Lower lobe of right lung (tissue), 2 donors: Measurements from ENCODE around the gene TRMT61A. TPM values are rescaled to one million over a fixed set of nuclear protein-coding genes. Genes with fewer than 3 reads are reported as not detected.

ENCODE experiments used
- ATAC-seq, 2 donors: fragments of 200-7000 bp; cut with Tn5 transposase; one replicate each; pipeline ENCODE4 v1.9.1; 2020 to 2022; ENCODE audit warnings: mild to moderate bottlenecking in 2 of 2, moderate library complexity in 2 of 2
- DNase-seq: peaks from one replicate; pipeline ENCODE4 v3.0.0-alpha.2; 2020
- H3K27ac ChIP-seq: fragments of 200-600 bp; one replicate; pipeline ENCODE4 v1.8.0; 2022
- H3K27me3 ChIP-seq: fragments of 200-600 bp; one replicate; pipeline ENCODE4 v1.8.0; 2022; ENCODE audit warnings: low read depth
- H3K36me3 ChIP-seq: fragments of 200-600 bp; one replicate; pipeline ENCODE4 v1.8.0; 2022; ENCODE audit warnings: mild to moderate bottlenecking
- H3K4me1 ChIP-seq: fragments of 200-600 bp; one replicate; pipeline ENCODE4 v1.8.0; 2022
- H3K4me3 ChIP-seq: fragments of 200-600 bp; one replicate; pipeline ENCODE4 v1.8.0; 2022; ENCODE audit warnings: mild to moderate bottlenecking
- H3K9me3 ChIP-seq: fragments of 200-600 bp; one replicate; pipeline ENCODE4 v1.8.0; 2022
- intact Hi-C: fragments of 100-400 bp; cut with DNase I; formaldehyde crosslinking; loops from one replicate; pipeline ENCODE4 v1.11.0; 2022
- total RNA-seq: library from RNA; stranded (reverse); fragmentation: NEBNext Ultra II Directional; extraction: Animal tissue kit (Norgen Biotek cat#: 25700); gene quantifications from one replicate; pipeline ENCODE4 v1.2.1, GENCODE V29; 2021
- TF ChIP-seq, protein P1 (sequence below): fragments of 200-600 bp; IDR thresholded peaks from one replicate; pipeline ENCODE4 v1.8.0; 2022; ENCODE audit warnings: antibody characterized with exemption, mild to moderate bottlenecking
- donor health status: DM: no; HTN: yes; CAD: no; lungs with severe emphysema.

The TRMT61A gene
- total RNA-seq, 1 donor from 2014 or later: 11.0 TPM

GRCh38 chr14:103519043-103519836, 9.8 kb upstream of the TRMT61A start:
- intact Hi-C loops: no loop called here
- peak; percentile 45 for DNase-seq

DNA sequence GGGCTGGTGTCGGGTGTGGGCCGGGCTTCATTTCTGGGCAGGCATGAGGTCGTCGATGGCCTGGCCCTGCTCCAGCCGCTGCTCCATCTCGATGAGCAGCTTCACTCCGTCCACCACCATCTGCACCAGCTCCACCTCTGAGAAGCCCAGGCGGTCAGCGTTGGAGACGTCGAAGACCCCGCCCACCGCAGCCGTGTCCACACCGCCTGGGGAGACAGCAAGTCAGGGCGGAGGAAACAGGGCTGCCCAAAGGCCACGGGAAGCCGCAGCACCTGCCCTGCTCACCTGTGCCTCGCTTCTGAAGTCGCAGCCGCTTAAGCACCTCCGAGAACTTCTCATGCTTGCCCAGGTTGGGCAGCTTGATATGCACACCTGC, 9.2 kb upstream of the TRMT61A start:
- intact Hi-C loops: no loop called here

More at GRCh38 chr14:103519043-103519836, 9.8 kb upstream of the TRMT61A start:
- Histone ChIP-seq H3K27ac (no peak overlapping the region), H3K4me3 (no peak overlapping the region), H3K36me3 (peaks cover 3% of the 10 kb centered on the region), H3K9me3 (no peaks in the 10 kb centered on the region), H3K27me3 (peaks cover 5% of the 10 kb centered on the region), H3K4me1 (peaks cover 61% of the 10 kb centered on the region)
- TF ChIP-seq, protein P1, sequence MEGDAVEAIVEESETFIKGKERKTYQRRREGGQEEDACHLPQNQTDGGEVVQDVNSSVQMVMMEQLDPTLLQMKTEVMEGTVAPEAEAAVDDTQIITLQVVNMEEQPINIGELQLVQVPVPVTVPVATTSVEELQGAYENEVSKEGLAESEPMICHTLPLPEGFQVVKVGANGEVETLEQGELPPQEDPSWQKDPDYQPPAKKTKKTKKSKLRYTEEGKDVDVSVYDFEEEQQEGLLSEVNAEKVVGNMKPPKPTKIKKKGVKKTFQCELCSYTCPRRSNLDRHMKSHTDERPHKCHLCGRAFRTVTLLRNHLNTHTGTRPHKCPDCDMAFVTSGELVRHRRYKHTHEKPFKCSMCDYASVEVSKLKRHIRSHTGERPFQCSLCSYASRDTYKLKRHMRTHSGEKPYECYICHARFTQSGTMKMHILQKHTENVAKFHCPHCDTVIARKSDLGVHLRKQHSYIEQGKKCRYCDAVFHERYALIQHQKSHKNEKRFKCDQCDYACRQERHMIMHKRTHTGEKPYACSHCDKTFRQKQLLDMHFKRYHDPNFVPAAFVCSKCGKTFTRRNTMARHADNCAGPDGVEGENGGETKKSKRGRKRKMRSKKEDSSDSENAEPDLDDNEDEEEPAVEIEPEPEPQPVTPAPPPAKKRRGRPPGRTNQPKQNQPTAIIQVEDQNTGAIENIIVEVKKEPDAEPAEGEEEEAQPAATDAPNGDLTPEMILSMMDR: no peak
- ATAC-seq: no peak

DNA sequence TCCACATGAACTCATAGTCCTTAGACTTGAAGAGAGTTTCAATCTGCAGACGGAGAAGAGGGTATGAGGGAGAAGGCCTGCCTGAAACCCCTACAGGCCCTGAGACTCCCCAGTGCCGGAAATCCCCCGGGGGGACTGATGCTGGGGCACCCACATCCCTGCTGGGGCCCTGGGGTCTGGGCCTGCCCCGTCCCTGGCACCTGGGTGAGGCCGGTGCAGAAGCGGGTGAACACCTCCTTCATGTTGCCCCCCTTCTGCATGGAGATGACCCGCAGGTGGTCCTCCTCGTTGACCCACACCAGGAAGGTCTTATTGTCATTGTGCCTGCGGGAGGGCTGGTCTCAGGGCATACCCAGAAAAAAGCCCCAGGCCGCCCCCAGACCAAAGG, 8.7 kb upstream of the TRMT61A start:
- peaks cover under 1% of the 10 kb centered on the region for H3K36me3 ChIP-seq
- TF ChIP-seq, protein P1: no peak
- H3K27ac ChIP-seq: peak overlapping the region; percentile 82
- ATAC-seq (no peak), DNase-seq (no peak)
- no peaks in the 10 kb centered on the region for H3K9me3 ChIP-seq
- peak overlapping the region; percentile 63 for H3K4me3 ChIP-seq
- peaks cover 57% of the 10 kb centered on the region for H3K4me1 ChIP-seq
- peaks cover 5% of the 10 kb centered on the region for H3K27me3 ChIP-seq
- intact Hi-C loops: no loop called here

More for the DNA sequence above, 9.2 kb upstream of the TRMT61A start:
- H3K9me3 ChIP-seq: no peaks in the 10 kb centered on the region
- peaks cover 5% of the 10 kb centered on the region for H3K27me3 ChIP-seq
- DNase-seq (peak; percentile 51), ATAC-seq (no peak)
- peaks cover 61% of the 10 kb centered on the region for H3K4me1 ChIP-seq
- H3K27ac ChIP-seq: peak overlapping the region; percentile 82
- peak overlapping the region; percentile 63 for H3K4me3 ChIP-seq
- TF ChIP-seq, protein P1: no peak
- H3K36me3 ChIP-seq: peaks cover 3% of the 10 kb centered on the region

DNA sequence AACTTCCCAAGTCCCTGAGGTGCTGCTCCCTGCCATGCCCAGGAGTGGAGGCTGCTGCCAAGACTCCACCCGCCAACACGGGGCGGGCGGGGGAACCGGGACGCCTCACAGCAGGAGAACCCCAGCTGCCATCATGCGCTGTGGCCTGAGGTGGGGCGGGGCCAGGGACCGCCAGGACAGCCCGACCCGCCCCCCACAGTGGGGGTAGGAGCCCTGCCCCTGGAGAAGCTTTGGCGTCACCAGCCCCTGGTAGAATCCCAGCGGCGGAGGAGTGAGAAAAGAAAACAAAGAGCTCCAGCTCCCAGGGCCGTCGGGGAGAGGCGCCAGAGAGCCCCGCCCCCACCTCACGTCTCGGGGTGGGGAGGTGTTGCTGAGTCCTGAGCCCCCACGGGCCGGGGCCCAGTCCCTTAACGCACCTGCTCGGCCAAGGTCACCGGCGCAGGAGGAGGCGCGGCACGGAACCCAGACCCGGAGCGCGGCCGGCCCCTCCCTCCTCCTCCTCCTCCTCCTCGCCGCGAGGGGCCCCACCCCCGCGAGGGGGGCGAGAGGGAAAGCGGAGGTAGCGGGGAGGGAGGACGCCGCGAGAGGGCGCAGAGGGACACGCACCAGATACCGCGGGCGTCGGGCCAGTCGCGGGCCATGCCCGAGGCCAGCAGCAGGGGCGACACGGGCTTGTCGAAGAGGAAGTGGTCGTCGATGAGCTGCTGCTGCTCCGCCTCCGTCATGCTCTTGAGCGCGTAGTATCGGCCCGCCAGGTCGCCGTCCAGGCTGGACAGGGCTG, 8.1 kb upstream of the TRMT61A start:
- H3K27ac ChIP-seq: peak overlapping the region; percentile 82
- peak; percentile 91 for DNase-seq
- TF ChIP-seq, protein P1: peak; percentile 63
- intact Hi-C loops: no loop called here
- H3K27me3 ChIP-seq: peaks cover 5% of the 10 kb centered on the region
- ATAC-seq: peak; percentile 79 to 85
- H3K36me3 ChIP-seq: no peaks in the 10 kb centered on the region
- H3K9me3 ChIP-seq: no peaks in the 10 kb centered on the region
- H3K4me1 ChIP-seq: peaks cover 58% of the 10 kb centered on the region
- H3K4me3 ChIP-seq: peak overlapping the region; percentile 63

- ATAC-seq (peak; percentile 63 to 65), DNase-seq (peak; percentile 71)
- Histone ChIP-seq H3K4me3 (peak overlapping the region; percentile 63), H3K4me1 (peaks cover 65% of the 10 kb centered on the region), H3K27ac (peak overlapping the region; percentile 82), H3K36me3 (no peaks in the 10 kb centered on the region), H3K27me3 (peaks cover 5% of the 10 kb centered on the region), H3K9me3 (no peaks in the 10 kb centered on the region)
- TF ChIP-seq, protein P1: no peak
- intact Hi-C loops: no loop called here
These were observed 7.5 kb upstream of the TRMT61A start for GRCh38 chr14:103521438-103521950.
